GM23338 (cell line): ENCODE measurements around the gene ETV4. TPM values are rescaled to one million over a fixed set of nuclear protein-coding genes. Genes with fewer than 3 reads are reported as not detected.

Experiments
- ATAC-seq: fragments of 200-7000 bp; cut with Tn5 transposase; 3 replicates; pipeline ENCODE4 v1.9.1; 2020
- DNase-seq: peaks from one replicate; pipeline ENCODE4 v3.0.0-alpha.2; 2015; ENCODE audit warnings: low spot score
- H2AFZ ChIP-seq: fragments of 200-600 bp; sonication (generic); 2 replicates; pipeline ENCODE4 v1.8.0; 2016; ENCODE audit warnings: antibody characterized with exemption, mild to moderate bottlenecking, moderate library complexity
- H3F3A ChIP-seq: fragments of 200-600 bp; sonication (generic); replicated peaks from 2 replicates; pipeline ENCODE4 v1.8.0; 2017; ENCODE audit warnings: antibody characterized with exemption, mixed run types, low read depth
- H3K27ac ChIP-seq: fragments of 200-600 bp; sonication (generic); 2 replicates; pipeline ENCODE4 v1.6.1; 2016; ENCODE audit warnings: low read depth
- H3K27me3 ChIP-seq: fragments of 200-600 bp; sonication (generic); 2 replicates; pipeline ENCODE4 v1.8.0; 2016; ENCODE audit warnings: mild to moderate bottlenecking, mixed run types, moderate library complexity; ENCODE audit not compliant: insufficient read depth
- H3K36me3 ChIP-seq: fragments of 200-600 bp; sonication (generic); 2 replicates; pipeline ENCODE4 v1.8.0; 2016; ENCODE audit warnings: mild to moderate bottlenecking; ENCODE audit not compliant: insufficient read depth
- H3K4me1 ChIP-seq: fragments of 200-600 bp; sonication (generic); 2 replicates; pipeline ENCODE4 v1.8.0; 2016; ENCODE audit warnings: mild to moderate bottlenecking, moderate library complexity; ENCODE audit not compliant: insufficient read depth
- H3K4me2 ChIP-seq: fragments of 200-600 bp; sonication (generic); 2 replicates; pipeline ENCODE4 v1.7.1; 2017; ENCODE audit warnings: mixed run types
- H3K4me3 ChIP-seq: fragments of 200-600 bp; sonication (generic); 2 replicates; pipeline ENCODE4 v1.6.1; 2016; ENCODE audit warnings: mixed run types
- H3K79me2 ChIP-seq: fragments of 200-600 bp; sonication (generic); replicated peaks from 2 replicates; pipeline ENCODE4 v1.8.0; 2017; ENCODE audit warnings: mild to moderate bottlenecking; ENCODE audit not compliant: insufficient read depth
- H3K9me2 ChIP-seq: fragments of 200-600 bp; sonication (generic); 2 replicates; pipeline ENCODE4 v1.8.0; 2017; ENCODE audit not compliant: insufficient read depth
- H4K20me1 ChIP-seq: fragments of 200-600 bp; sonication (generic); replicated peaks from 2 replicates; pipeline ENCODE4 v1.8.0; 2017; ENCODE audit warnings: mild to moderate bottlenecking; ENCODE audit not compliant: insufficient read depth
- H3K27ac Mint-ChIP-seq: 2 replicates; pipeline ENCODE4 v1.8.0; 2020; ENCODE audit warnings: inconsistent platforms, mild to moderate bottlenecking, moderate library complexity, mixed read lengths
- H3K27me3 Mint-ChIP-seq: 3 replicates; pipeline ENCODE4 v1.8.0; 2022; ENCODE audit warnings: low read depth, mild to moderate bottlenecking, moderate library complexity, mixed read lengths, inconsistent platforms; ENCODE audit not compliant: insufficient read depth, poor library complexity
- H3K36me3 Mint-ChIP-seq: 3 replicates; pipeline ENCODE4 v1.8.0; 2021; ENCODE audit warnings: low read depth, mild to moderate bottlenecking, inconsistent platforms, moderate library complexity, mixed read lengths
- H3K4me1 Mint-ChIP-seq: 3 replicates; pipeline ENCODE4 v1.8.0; 2020; ENCODE audit warnings: mild to moderate bottlenecking, inconsistent platforms, mixed read lengths
- H3K4me3 Mint-ChIP-seq: 3 replicates; pipeline ENCODE4 v1.8.0; 2021; ENCODE audit warnings: moderate library complexity, mild to moderate bottlenecking, inconsistent platforms, mixed read lengths
- H3K9me3 Mint-ChIP-seq: 3 replicates; pipeline ENCODE4 v1.8.0; 2020; ENCODE audit warnings: moderate library complexity, mild to moderate bottlenecking, inconsistent platforms, mixed read lengths
- EZH2 ChIP-seq: fragments of 200-600 bp; sonication (generic); IDR thresholded peaks from one replicate; pipeline ENCODE4 v1.8.0; 2017; ENCODE audit warnings: antibody characterized with exemption, mild to moderate bottlenecking, low read depth; ENCODE audit not compliant: unreplicated experiment
- EZH2phosphoT487 ChIP-seq: fragments of 200-600 bp; sonication (generic); IDR thresholded peaks from one replicate; pipeline ENCODE4 v1.8.1; 2018; ENCODE audit warnings: antibody characterized with exemption; ENCODE audit not compliant: unreplicated experiment
- JUNB ChIP-seq: IDR thresholded peaks from one replicate; pipeline ENCODE4 v1.6.1; 2016; ENCODE audit warnings: antibody characterized with exemption; ENCODE audit not compliant: unreplicated experiment
- NANOG ChIP-seq: IDR thresholded peaks from 2 replicates; pipeline ENCODE4 v1.6.1; 2016; ENCODE audit warnings: antibody characterized with exemption, borderline replicate concordance
- REST ChIP-seq: IDR thresholded peaks from one replicate; pipeline ENCODE4 v1.6.1; 2018; ENCODE audit warnings: antibody characterized with exemption; ENCODE audit not compliant: unreplicated experiment
- ZNF331 ChIP-seq: fragments of 250-450 bp; sonication (Bioruptor Pico); IDR thresholded peaks from 2 replicates; pipeline ENCODE4 v1.5.0; 2020; ENCODE audit warnings: low read depth, mild to moderate bottlenecking, moderate library complexity
- polyA plus RNA-seq: library from polyadenylated mRNA; unstranded; fragments of >200 nt; fragmentation: Nextera tagmentation; extraction: Ambion mirVana; gene quantifications from 2 replicates; pipeline ENCODE4 v1.2.1, GENCODE V29; 2016
- total RNA-seq: library from RNA; depleted of rRNA; stranded (reverse); fragments of >200 nt; shearing (Covaris generic); gene quantifications from 2 replicates; pipeline ENCODE4 v1.2.3, GENCODE V29; 2014
- TF ChIP-seq, protein P1 (sequence below): IDR thresholded peaks from 2 replicates; pipeline ENCODE4 v1.6.1; 2016; ENCODE audit warnings: antibody characterized with exemption

The ETV4 gene
- total and polyA plus RNA-seq, 2 experiments from 2014 or later: 97.2 to 149 TPM

DNA sequence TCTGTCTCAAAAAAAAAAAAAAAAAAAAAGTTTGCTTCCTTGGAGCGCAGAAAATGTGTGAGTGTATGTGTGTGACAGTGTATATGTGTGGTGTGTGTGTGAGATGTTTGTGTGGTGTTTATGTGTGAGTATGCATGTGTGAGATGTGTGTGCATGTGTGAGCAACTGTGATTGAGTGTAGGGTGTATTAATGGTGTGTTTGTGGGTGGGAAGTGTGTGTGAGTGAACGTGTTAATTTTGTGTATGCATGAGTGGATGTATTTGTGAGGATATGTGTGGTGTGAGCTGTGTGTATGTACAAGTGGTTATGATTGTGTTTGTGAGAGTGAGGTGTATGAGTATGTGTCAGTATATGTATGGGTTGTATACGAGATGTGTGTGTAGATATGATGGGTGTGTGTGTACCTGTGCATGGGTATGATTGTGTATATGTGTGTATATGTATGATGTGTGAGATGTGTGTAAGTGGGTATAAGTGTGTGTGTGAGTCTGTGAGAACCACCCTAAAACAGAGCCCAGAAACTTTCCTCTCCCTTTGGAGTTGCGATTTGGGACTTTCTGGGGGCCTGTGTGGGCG, 22.5 kb upstream of the ETV4 start:
- ATAC-seq (no peak), DNase-seq (no peak)
- no peaks in the 10 kb centered on the region for H3K79me2 ChIP-seq
- H3K9me2 ChIP-seq: no peaks in the 10 kb centered on the region
- H3K27ac ChIP-seq: no peak overlapping the region
- H4K20me1 ChIP-seq: no peaks in the 10 kb centered on the region
- no peaks in the 10 kb centered on the region for H3F3A ChIP-seq
- H2AFZ ChIP-seq: no peak overlapping the region
- no peak for TF ChIP-seq EZH2
- TF ChIP-seq EZH2phosphoT487: no peak
- TF ChIP-seq REST: no peak
- TF ChIP-seq ZNF331 (CRISPR knock-in tag): no peak
- TF ChIP-seq JUNB: no peak
- TF ChIP-seq, protein P1, sequence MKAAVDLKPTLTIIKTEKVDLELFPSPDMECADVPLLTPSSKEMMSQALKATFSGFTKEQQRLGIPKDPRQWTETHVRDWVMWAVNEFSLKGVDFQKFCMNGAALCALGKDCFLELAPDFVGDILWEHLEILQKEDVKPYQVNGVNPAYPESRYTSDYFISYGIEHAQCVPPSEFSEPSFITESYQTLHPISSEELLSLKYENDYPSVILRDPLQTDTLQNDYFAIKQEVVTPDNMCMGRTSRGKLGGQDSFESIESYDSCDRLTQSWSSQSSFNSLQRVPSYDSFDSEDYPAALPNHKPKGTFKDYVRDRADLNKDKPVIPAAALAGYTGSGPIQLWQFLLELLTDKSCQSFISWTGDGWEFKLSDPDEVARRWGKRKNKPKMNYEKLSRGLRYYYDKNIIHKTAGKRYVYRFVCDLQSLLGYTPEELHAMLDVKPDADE: no peak
- H3K4me2 ChIP-seq: no peak overlapping the region
- H3K4me3 ChIP-seq: no peak overlapping the region
- H3K27me3 ChIP-seq: no peaks in the 10 kb centered on the region
- Mint-ChIP-seq H3K4me1 (peaks cover 9% of the 10 kb centered on the region), H3K27ac (no peak overlapping the region), H3K4me3 (no peak overlapping the region), H3K27me3 (peaks cover 5% of the 10 kb centered on the region), H3K9me3 (peaks cover 3% of the 10 kb centered on the region; the same call in 2 of the 3 replicates), H3K36me3 (no peaks in the 10 kb centered on the region)
- H3K36me3 ChIP-seq: no peaks in the 10 kb centered on the region
- H3K4me1 ChIP-seq: peaks cover 5% of the 10 kb centered on the region

DNA sequence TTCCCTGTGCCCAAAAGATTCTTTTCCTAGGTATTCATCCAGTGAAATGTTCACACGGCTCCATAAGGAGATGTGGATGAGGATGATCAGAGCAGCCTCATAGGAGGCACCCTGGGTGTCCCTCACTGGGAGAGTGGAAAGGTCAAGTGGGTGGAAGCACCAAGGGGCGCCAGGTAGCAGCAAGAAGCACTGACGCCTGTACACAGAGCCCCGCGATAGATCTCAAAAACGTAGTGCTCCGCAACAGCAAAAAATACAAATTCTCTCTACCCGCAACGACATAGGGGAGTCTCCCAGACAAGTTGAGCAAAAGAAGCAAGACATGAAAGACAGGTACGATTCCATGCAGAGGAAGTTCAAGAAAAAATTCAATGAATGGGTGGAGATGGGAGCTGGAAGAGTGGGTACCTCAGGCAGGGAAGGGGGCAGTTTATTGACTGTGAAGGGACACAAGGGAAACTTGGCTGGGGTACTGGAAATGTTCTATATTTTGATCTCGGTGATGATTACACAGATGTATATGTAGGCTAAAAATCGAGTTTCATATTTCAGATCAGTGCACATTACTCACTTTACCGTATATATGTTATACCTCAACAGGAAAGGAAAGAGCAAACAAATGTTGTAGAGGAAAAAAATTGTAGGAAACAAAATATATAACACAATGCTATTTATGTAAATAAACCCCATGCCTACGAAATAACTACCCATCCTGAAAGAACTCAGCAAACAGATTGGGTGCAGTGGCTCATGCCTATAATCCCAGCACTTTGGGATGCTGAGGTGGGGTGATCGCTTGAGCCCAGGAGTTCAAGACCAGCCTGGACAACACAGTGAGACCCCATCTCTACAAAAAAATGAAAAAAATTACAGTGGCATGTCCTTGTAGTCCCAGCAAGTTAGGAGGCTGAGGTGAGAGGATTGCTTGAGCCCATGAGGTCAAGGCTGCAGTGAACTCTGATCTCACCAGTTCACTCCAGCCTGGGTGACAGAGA, 17.8 kb upstream of the ETV4 start:
- Histone ChIP-seq H3K27ac (no peak overlapping the region), H3K4me2 (peak overlapping the region; percentile 77), H3K36me3 (no peaks in the 10 kb centered on the region), H2AFZ (peak overlapping the region; percentile 82), H3F3A (no peaks in the 10 kb centered on the region), H3K4me1 (peaks cover 26% of the 10 kb centered on the region), H3K9me2 (no peaks in the 10 kb centered on the region), H3K4me3 (peak overlapping the region; percentile 41), H4K20me1 (no peaks in the 10 kb centered on the region), H3K27me3 (no peaks in the 10 kb centered on the region), H3K79me2 (no peaks in the 10 kb centered on the region)
- H3K27ac Mint-ChIP-seq: no peak overlapping the region
- H3K4me1 Mint-ChIP-seq: peaks cover 35% of the 10 kb centered on the region
- no peak for ATAC-seq
- H3K36me3 Mint-ChIP-seq: no peaks in the 10 kb centered on the region
- H3K9me3 Mint-ChIP-seq: peaks cover 3% of the 10 kb centered on the region; the same call in 2 of the 3 replicates
- H3K4me3 Mint-ChIP-seq: peak overlapping the region; percentile 27
- H3K27me3 Mint-ChIP-seq: peaks cover 11% of the 10 kb centered on the region
- no peak for TF ChIP-seq ZNF331 (CRISPR knock-in tag)
- TF ChIP-seq, protein P1: no peak
- no peak for TF ChIP-seq EZH2phosphoT487
- TF ChIP-seq NANOG: no peak
- TF ChIP-seq REST: no peak
- no peak for DNase-seq
